ENCODE results near the gene GPBP1.
"Not testable (repeated sequence)": the region's sequence is repeated elsewhere in the genome, so short reads cannot be mapped to it uniquely, and the experiment has no call there.

Gene GPBP1

DNA sequence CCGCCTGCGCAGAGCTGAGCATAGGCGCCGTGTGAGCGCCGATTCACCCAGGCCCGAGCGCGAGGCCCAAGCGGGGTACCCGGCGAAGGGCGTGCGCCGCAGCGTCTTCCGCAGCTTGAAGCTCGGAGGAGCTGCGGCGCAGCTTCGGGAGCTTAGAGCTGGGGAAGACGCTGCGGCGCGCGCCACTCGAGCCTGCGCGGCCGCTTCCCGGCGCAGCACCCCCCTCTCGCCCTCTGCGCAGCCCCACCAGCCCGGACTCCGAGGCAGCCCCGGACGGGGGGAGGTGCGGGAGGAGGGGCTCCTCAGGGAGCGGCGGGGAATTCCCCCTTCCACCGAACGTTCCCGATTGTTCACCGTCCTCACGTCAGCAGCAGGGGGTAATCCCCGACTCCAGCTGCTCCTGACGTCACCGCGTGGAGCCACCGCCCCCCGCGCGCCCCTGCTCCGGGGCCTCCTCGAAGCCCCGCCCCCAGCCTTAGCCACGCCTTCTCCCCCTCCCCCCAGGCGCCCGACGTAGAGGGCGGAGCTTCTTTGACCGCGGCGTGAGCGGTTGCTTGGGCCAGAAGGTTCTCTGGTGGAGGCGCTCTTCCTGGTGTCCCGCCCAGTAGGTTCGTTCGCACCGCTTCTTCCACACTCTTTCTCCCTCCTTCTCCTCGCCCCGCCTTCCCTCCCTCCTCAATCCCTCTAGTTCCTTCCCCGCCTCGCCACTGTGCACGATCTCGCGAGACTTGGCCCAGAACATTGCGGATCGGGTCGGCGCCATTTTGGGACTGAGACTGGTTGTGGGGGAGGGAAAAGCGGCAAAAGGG, at the start of gene GPBP1:
GPBP1 (plus strand) TSS at position 741 of the 809 bp plus-strand sequence. CDS start 40,072 bp downstream, outside the sequence.
- DNase-seq = peak; percentile 97

- DNase-seq = no peak
These were observed 45.5 kb upstream of the GPBP1 start for GRCh38 chr5:57128325-57128724.

GRCh38 chr5:57133574-57133973, 40.3 kb upstream of the GPBP1 start:
- DNase-seq = no peak

- DNase-seq = no peak
These were observed 36.5 kb upstream of the GPBP1 start for GRCh38 chr5:57137401-57137800.

- DNase-seq = no peak
These were observed 21.5 kb upstream of the GPBP1 start for GRCh38 chr5:57152316-57152715.

DNA sequence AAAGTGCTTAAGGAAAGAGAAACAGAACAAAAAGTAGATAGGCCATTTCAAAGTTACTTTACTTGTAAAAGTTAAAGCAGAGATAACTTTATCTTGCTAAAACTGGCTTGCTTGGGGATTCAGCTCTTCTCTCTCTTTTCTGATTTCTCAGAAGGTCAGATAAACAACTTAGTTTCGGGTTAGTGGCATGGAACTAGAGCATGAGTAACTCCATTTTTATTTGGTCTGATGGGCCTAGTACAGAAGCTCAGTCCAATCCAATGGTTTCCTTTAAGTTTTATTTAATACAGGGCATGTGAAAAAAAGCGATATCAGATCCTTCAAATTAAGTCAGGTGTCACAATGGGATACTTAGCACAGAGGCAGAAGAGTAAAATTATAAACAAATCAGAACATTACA, 18.8 kb upstream of the GPBP1 start:
- DNase-seq = no peak

DNA sequence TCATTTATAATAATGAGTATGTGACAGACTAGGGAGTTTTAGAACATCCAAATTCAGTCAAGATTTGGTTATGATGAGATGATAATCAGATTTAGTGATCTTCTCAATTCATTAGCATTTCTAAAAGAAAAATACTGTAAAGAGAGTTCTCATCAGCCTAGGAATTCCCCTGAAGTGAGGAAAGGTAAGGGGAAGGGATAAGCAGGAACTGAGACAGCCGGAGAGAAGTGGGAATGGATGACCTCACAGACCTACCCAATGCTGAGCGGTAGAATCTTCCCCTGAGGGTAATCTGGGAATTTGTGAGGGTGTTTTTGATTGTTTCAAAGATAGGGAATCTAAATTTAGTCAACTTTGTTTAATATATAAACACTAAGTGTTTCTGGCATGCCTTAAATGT, 16.7 kb upstream of the GPBP1 start:
- DNase-seq = no peak

GRCh38 chr5:57157666-57158065, 16.2 kb upstream of the GPBP1 start:
- no peak for DNase-seq

DNA sequence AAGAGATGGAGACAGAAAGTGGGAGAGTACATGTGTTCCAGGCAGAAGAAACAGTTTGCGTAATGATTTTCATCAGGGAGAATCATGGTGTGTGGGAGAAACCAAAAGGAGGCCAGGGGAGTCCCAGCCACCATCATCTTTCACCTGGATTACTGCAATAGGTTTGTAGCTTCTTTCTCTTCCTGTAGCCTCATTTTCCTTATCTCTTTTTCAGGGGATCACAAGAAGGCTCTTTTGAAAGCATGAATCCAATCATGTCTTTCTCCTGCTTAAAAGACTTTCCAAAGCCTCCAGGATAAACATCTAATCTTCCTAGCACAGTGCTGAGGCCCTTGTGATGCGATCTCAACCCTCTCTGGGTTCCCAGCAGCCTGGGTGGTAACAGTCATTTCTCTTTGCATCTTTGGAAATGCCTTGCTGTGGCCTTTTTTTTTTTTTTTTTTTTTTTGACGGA, 10.3 kb upstream of the GPBP1 start:
- DNase-seq = no peak

- DNase-seq = no peak
These were observed 9.7 kb upstream of the GPBP1 start for GRCh38 chr5:57164124-57164523.

DNA sequence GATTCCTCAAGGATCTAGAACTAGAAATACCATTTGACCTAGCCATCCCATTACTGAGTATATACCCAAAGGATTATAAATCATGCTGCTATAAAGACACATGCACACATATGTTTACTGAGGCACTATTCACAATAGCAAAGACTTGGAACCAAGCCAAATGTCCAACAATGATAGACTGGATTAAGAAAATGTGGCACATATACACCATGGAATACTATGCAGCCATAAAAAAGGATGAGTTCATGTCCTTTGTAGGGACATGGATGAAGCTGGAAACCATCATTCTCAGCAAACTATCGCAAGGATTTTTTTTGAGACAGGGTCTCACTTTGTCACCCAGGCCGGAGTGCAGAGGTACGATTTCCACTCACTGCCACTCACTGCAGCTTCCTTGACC, 8.7 kb upstream of the GPBP1 start:
- not testable (repeated sequence) for DNase-seq

DNA sequence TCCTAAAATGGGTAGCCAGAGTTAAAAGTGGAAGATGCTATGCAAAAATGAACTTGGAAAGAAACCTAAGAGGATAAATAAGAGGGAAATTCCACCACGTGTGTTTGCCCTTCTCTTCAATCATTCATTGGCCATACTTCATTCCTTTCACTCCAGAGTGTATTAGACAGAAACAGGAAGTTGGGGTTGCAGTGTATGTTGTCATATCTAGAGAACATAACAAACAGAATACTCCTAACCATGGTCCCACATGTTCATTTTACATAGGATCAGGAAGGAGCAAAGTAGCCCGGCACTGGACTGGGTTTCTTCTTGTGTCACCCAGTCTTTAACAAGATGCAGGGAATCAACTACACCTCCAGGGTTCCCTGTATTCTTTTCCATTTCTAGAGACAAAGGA, 7.6 kb upstream of the GPBP1 start:
- DNase-seq = peak; percentile 26

- no peak for DNase-seq
These were observed 6.7 kb upstream of the GPBP1 start for GRCh38 chr5:57167201-57167600.

- DNase-seq = not testable (repeated sequence)
These were observed 3.7 kb upstream of the GPBP1 start for GRCh38 chr5:57170116-57170515.

DNA sequence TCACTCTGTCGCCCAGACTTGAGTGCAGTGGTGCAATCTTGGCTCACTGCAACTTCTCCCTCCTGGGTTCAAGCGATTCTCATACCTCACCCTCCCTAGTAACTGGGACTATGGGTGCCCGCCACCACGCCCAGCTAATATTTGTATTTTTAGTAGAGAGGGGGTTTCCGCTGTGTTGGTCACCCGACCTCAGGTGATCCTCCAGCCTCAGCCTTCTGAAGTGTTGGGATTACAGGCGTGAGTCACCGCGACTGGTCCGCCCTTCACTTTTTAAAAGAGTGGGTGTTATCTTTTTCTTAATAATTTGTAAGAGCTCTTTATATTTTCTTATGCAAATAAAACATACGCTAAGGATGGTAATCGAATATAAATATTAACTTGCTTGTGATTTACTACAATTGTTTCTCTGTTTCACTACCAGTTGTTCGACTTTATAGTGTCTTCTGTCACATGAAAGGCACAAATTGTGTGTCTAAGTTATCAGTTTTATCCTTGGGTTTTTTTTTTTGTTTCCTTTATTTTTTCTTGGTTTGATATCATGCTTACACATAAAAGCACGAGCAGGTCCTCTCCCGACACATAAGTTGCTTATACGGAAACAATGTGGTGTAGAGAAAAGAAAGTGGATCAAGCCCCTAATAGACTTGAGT, 1.9 kb upstream of the GPBP1 start:
- DNase-seq = no peak

- no peak for DNase-seq
These were observed 1.2 kb upstream of the GPBP1 start for GRCh38 chr5:57172466-57173318.

DNA sequence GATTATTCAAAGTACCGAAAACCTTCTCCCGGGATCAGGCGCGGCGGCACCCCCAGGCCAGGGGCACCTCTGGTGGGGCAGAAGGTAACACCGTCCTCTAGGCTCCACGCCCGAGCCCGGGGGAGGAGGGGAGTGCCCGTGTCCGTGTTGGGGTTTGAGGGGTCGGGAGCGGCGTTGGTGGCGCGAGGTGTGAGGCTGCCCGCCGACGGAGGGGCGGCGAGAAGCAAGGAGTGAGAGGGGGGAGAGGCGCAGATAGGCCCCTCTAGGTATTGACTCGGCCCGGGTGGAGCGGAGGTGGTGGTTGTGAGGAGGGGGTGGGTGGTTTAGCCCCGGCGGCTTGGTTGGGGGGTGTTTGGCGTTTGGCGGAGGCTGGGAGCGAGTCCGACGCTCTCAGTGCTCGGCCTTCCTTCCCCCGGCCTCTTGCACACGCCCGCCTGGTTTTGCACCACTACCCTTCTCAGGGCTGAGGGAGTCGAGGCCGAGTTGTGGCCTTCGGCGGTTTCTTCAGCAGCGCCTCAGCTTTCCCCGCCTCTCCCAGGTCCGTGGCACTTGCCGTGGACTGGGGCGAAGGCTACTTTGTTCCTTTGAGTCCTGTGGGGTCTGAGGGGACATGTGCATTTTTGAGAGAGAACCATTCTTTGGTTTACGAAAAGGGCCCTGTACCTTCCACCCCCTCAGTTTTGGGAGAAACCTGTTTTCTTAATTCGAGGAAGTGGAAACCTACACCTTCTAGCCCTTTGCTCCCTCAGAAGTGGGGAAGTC, 450 bp downstream of the GPBP1 start:
- no peak for DNase-seq

GRCh38 chr5:57174890-57175510, 1.1 kb downstream of the GPBP1 start:
- DNase-seq = no peak

- DNase-seq = no peak
These were observed 1.9 kb downstream of the GPBP1 start for GRCh38 chr5:57175551-57176309.

- DNase-seq = no peak
These were observed 2.5 kb downstream of the GPBP1 start for GRCh38 chr5:57176350-57176857.

DNA sequence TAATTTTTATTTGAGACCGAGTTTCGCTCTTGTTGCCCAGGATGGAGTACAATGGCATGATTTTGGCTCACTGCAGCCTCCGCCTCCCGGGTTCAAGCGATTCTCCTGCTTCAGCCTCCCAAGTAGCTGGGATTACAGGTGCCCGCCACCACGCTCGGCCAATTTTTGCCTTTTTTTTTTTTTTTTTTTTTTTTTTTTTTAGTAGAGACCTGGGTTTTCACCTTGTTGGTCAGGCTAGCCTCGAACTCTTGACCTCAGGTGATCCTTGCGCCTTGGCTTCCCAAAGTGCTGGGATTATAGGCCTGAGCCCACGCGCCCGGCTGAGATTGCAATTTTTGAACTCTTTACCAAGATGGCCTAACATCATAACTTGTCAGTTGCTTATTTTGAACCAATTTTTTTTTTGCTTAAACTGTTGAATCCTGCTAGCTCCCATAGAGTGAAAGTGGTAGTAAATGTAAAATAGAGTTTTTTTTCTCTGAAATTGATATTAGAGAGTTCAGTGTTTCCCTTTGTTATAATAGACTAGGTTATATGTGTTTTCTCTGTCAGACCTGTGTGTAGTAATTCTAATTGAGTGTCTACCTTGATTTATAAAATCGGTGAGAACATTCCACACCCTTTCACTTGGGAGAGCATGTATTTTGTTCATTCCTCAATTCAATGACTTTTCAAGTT, 3.8 kb downstream of the GPBP1 start:
- DNase-seq = no peak
